Stimulated activated CD8-positive, alpha-beta memory T cell treated with anti-CD3 and anti-CD28 coated beads, Interleukin-4, amount 100 ng/mL, for 48 hours (primary cell): Measurements from ENCODE around the gene RNF180.
"Not testable (repeated sequence)": the region's sequence is repeated elsewhere in the genome, so short reads cannot be mapped to it uniquely, and the experiment has no call there.

ENCODE experiments used
- DNase-seq: peaks from one replicate; pipeline ENCODE4 v3.0.0-alpha.2; 2020

Gene RNF180

DNA sequence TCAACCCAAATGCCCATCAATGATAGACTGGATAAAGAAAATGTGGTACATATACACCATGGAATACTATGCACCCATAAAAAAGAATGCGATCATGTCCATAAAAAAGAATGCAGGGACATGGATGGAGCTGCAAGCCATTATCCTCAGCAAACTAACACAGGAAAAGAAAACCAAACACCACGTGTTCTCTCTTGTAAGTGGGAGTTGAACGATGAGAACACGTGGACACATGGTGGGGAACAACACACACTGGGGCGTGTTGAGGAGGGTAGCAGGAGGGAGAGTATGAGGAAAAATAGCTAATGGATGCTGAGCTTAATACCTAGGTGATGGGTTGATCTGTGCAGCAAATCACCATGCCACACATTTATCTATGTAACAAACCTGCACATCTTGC is 233.1 kb downstream of the RNF180 start:
- DNase-seq = not testable (repeated sequence)

DNA sequence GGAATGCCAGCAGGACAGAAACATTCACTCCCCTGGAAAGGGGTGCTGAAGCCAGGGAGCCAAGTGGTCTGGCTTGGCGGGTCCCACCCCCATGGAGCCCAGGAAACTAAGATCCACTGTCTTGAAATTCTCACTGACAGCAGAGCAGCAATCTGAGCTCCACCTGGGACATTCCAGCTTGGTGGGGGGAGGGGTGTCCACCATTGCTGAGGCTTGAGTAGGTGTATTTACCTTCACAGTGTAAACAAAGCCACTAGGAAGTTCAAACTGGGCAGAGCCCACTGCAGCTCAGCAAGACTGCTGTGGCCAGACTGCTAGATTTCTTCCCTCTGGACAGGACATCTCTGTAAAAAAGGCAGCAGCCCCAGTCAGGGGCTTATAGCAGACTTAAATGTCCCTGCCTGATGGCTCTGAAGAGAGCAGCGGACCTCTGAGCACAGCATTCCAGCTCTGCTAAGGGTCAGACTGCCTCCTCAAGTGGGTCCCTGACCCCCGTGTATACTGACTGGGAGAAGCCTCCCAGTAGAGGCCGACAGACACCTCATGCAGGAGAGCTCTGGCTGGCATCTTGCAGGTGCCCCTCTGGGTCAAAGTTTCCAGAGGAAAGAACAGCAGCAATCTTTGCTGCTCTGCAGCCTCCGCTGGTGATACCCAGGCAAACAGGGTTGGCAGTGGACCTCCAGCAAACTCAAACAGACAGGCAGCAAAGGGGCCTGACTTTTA is 241.6 kb downstream of the RNF180 start:
- not testable (repeated sequence) for DNase-seq

DNA sequence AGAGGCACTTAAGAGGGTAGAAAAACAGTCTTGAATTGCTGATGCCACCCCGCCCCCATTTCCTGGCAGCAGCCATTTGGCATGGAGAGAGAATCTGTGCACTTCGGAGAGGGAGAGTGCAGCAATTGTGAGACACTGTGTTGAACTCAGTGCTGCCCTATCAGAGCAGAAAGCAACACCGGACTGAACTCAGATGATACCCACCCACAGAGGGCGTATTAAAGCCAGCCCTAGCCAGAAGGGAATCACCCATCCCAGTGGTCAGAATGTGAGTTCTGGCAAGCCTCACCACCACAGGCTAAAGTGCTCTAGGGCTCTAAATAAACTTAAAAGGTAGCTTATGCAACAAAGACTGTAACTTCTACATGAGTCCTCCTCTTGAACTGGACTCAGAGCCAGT is 251.7 kb downstream of the RNF180 start:
- no peak for DNase-seq

DNA sequence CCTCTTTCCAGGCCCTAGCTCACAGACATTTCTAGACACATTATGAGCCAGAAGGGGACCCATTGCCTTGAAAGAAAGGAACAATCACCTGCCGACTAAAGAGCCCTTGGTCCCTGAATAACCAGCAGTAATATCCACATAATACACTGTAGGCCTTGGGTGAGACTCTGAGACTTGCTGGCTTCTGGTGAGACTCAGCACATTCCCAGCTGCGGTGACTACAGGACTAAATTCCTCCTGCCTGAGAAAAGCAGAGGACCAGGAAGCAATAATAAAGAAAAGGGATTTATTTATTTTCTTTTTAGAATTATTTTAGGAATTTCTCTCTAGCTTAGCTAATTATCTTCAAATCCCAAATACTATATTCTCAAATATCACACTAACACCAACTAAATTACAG is 252.4 kb downstream of the RNF180 start:
- no peak for DNase-seq
